Stimulated activated CD8-positive, alpha-beta memory T cell treated with anti-CD3 and anti-CD28 coated beads, Interleukin-4, amount 100 ng/mL, for 24 hours (primary cell): Measurements from ENCODE around the gene ATXN10.
"Not testable (repeated sequence)": the region's sequence is repeated elsewhere in the genome, so short reads cannot be mapped to it uniquely, and the experiment has no call there.

Source experiments
- DNase-seq: peaks from one replicate; pipeline ENCODE4 v3.0.0-alpha.2; 2020; ENCODE audit warnings: low read depth

The ATXN10 gene

GRCh38 chr22:45709060-45709739 is 37.6 kb downstream of the ATXN10 start:
- DNase-seq, result no peak

GRCh38 chr22:45709866-45710265 is 38.2 kb downstream of the ATXN10 start:
- no peak for DNase-seq

GRCh38 chr22:45710469-45710868 is 38.8 kb downstream of the ATXN10 start:
- no peak for DNase-seq

- DNase-seq, result not testable (repeated sequence)
Measured at GRCh38 chr22:45714390-45714789, 42.8 kb downstream of the ATXN10 start.

- no peak for DNase-seq
Measured at GRCh38 chr22:45717789-45718188, 46.2 kb downstream of the ATXN10 start.

GRCh38 chr22:45718391-45718790 is 46.8 kb downstream of the ATXN10 start:
- DNase-seq, result no peak

- DNase-seq, result no peak
Measured at GRCh38 chr22:45720839-45721378, 49.3 kb downstream of the ATXN10 start.

- no peak for DNase-seq
Measured at GRCh38 chr22:45722006-45722405, 50.4 kb downstream of the ATXN10 start.

GRCh38 chr22:45726081-45726480 is 54.4 kb downstream of the ATXN10 start:
- DNase-seq, result no peak

GRCh38 chr22:45731041-45731797 is 59.6 kb downstream of the ATXN10 start:
- no peak for DNase-seq

- DNase-seq, result no peak
Measured at GRCh38 chr22:45731798-45732495, 60.3 kb downstream of the ATXN10 start.

- no peak for DNase-seq
Measured at GRCh38 chr22:45735273-45735672, 63.6 kb downstream of the ATXN10 start.

GRCh38 chr22:45738206-45738605 is 66.6 kb downstream of the ATXN10 start:
- no peak for DNase-seq

GRCh38 chr22:45740236-45740635 is 68.6 kb downstream of the ATXN10 start:
- DNase-seq, result no peak

GRCh38 chr22:45742866-45743450 is 71.3 kb downstream of the ATXN10 start:
- DNase-seq, result no peak

- DNase-seq, result no peak
Measured at GRCh38 chr22:45743687-45744086, 72.1 kb downstream of the ATXN10 start.

GRCh38 chr22:45744442-45744841 is 72.8 kb downstream of the ATXN10 start:
- no peak for DNase-seq

GRCh38 chr22:45750626-45751025 is 79.0 kb downstream of the ATXN10 start:
- no peak for DNase-seq

- no peak for DNase-seq
Measured at GRCh38 chr22:45752036-45752435, 80.4 kb downstream of the ATXN10 start.

- DNase-seq, result no peak
Measured at GRCh38 chr22:45754822-45755221, 83.2 kb downstream of the ATXN10 start.

- DNase-seq, result no peak
Measured at GRCh38 chr22:45756558-45756957, 84.9 kb downstream of the ATXN10 start.

- no peak for DNase-seq
Measured at GRCh38 chr22:45757068-45757467, 85.4 kb downstream of the ATXN10 start.
